ENCODE measurements around the gene SCYL1. TPM values are rescaled to one million over a fixed set of nuclear protein-coding genes. Genes with fewer than 3 reads are reported as not detected.

SCYL1 gene
- total and polyA plus RNA-seq, 2 of the 4 experiments (the other 2 are of a cell fraction) = 96.4 to 150 TPM

DNA sequence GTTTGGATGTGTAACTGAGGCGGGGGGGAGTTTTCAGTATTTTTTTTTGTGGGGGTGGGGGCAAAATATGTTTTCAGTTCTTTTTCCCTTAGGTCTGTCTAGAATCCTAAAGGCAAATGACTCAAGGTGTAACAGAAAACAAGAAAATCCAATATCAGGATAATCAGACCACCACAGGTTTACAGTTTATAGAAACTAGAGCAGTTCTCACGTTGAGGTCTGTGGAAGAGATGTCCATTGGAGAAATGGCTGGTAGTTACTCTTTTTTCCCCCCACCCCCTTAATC is 23.8 kb upstream of the SCYL1 start:
- intact Hi-C loops (cut with micrococcal nuclease) (no loop called here), dilution Hi-C loops (cut with HindIII; ENCODE audit: low sequenced_read_pairs, unreplicated experiment) (no loop called here), in situ Hi-C loops (cut with MboI; ENCODE audit: low sequenced_read_pairs) (no loop called here)
- Histone ChIP-seq H2BK5ac (ENCODE audit: low read depth, low read length, poor library complexity, severe bottlenecking) (peak overlapping the region; percentile 96), H3K4me2 (ENCODE audit: low read depth, low read length) (peak overlapping the region; percentile 15; the same call in 1 of the 2 replicates), H3K79me1 (ENCODE audit: low read depth in 1 of 2, low read length in 2 of 2) (peaks cover 0 to 22% of the 10 kb centered on the region in 2 experiments; a peak in 3 of 4 replicates), H3K9me1 (ENCODE audit: insufficient read depth, low read length) (no peaks in the 10 kb centered on the region), H3K27ac (ENCODE audit: insufficient read depth, low read length) (peak overlapping the region; percentile 56; the same call in 1 of the 2 replicates), H3K4me3 (ENCODE audit: insufficient read depth, low read depth, low read length) (peak overlapping the region; percentile 72), H4K91ac (ENCODE audit: insufficient read depth, low read depth, low read length) (no peak overlapping the region), H3K4ac (ENCODE audit: low read depth, low read length) (no peak overlapping the region), H3K9ac (ENCODE audit: low read depth, low read length) (peak overlapping the region; percentile 97), H2AFZ (replicated peaks; ENCODE audit: low read length, poor library complexity) (no peak overlapping the region), H4K20me1 (ENCODE audit: insufficient read depth, low read length) (peaks cover 66% of the 10 kb centered on the region), H3K36me3 (ENCODE audit: control insufficient read depth, insufficient read depth, low read length) (peaks cover 42% of the 10 kb centered on the region), H3K27me3 (ENCODE audit: control insufficient read depth, insufficient read depth, low read length) (no peaks in the 10 kb centered on the region), H3K9me3 (ENCODE audit: control insufficient read depth, insufficient read depth, low read length) (no peaks in the 10 kb centered on the region), H2AK5ac (ENCODE audit: low read depth, low read length) (no peak overlapping the region), H4K5ac (ENCODE audit: low read depth, low read length) (no peak overlapping the region), H3K56ac (ENCODE audit: extremely low read depth, insufficient read depth, low read length) (peak overlapping the region; percentile 97), H3K18ac (ENCODE audit: low read depth, low read length) (peak overlapping the region; percentile 19; the same call in 1 of the 2 replicates), H2AK9ac (replicated peaks; ENCODE audit: low read depth, low read length, poor library complexity) (no peak overlapping the region), H2BK120ac (ENCODE audit: low read depth, low read length) (no peak overlapping the region), H2BK15ac (ENCODE audit: low read depth, low read length) (no peak overlapping the region), H3K14ac (replicated peaks; ENCODE audit: low read depth, low read length) (peak overlapping the region; percentile 98), H4K8ac (ENCODE audit: low read depth in 2 of 2, low read length in 2 of 2) (no peak overlapping the region), H2BK20ac (ENCODE audit: low read depth, low read length) (no peak overlapping the region), H3K23ac (ENCODE audit: low read depth, low read length) (peak overlapping the region; percentile 98; the same call in 1 of the 2 replicates), H3K4me1 (ENCODE audit: control insufficient read depth, insufficient read depth, low read length) (peaks cover 5% of the 10 kb centered on the region)
- CTCF ChIA-PET = interaction anchor here (1.4 kb wide), 1 partner anchor 29 kb away, joined by 3 read pairs; no protein-coding TSS in a partner anchor
- DNase-seq (peak; percentile 42), ATAC-seq (ENCODE audit: low read depth) (no peak)
- WGBS, 2 experiments (ENCODE audit: extremely low coverage in 2 of 2, insufficient read length in 1 of 2) = no CpG with 5 or more reads among the region's 2 CpGs
- POLR2A ChIA-PET (ENCODE audit: unreplicated experiment) = interaction anchor here (0.9 to 14.2 kb wide), 7 partner anchors 7 to 83 kb away, joined by 3 to 494 read pairs (median 125); partner anchors contain the start of gene NEAT1
- no TSS peak for BruUV-seq (replicated peaks)
- TF ChIP-seq RAD21 (IDR thresholded peaks at IDR 0.05; ENCODE audit: low read length) (no peak), MXI1 (IDR thresholded peaks at IDR 0.05; ENCODE audit: borderline replicate concordance, low read depth, low read length) (no peak), MAZ (IDR thresholded peaks at IDR 0.05; ENCODE audit: borderline replicate concordance, low read depth, low read length) (no peak), CHD1 (IDR thresholded peaks at IDR 0.05; ENCODE audit: low read depth, low read length) (no peak), RCOR1 (IDR thresholded peaks at IDR 0.05; ENCODE audit: insufficient replicate concordance, low read length) (no peak), FOS (IDR thresholded peaks at IDR 0.05; ENCODE audit: low read depth, low read length) (no peak), NFE2L2 (IDR thresholded peaks at IDR 0.05; ENCODE audit: low read depth, low read length) (no peak)
- TF ChIP-seq, protein P1, sequence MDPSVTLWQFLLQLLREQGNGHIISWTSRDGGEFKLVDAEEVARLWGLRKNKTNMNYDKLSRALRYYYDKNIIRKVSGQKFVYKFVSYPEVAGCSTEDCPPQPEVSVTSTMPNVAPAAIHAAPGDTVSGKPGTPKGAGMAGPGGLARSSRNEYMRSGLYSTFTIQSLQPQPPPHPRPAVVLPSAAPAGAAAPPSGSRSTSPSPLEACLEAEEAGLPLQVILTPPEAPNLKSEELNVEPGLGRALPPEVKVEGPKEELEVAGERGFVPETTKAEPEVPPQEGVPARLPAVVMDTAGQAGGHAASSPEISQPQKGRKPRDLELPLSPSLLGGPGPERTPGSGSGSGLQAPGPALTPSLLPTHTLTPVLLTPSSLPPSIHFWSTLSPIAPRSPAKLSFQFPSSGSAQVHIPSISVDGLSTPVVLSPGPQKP (IDR thresholded peaks at IDR 0.05; ENCODE audit: borderline replicate concordance, low read depth, low read length) = no peak

Data from IMR-90 (cell line).